GM18517 (cell line): Measurements from ENCODE around the gene ARL15.

Experiments
- ATAC-seq: cut with Tn5 transposase; IDR thresholded peaks from one replicate; pipeline ENCODE4 v1.9.1; 2021; ENCODE audit warnings: mild to moderate bottlenecking, moderate library complexity; ENCODE audit not compliant: unreplicated experiment

Gene ARL15

GRCh38 chr5:53917095-53917494 lies 393.3 kb downstream of the ARL15 start:
- ATAC-seq, result no peak

GRCh38 chr5:53915120-53915519 lies 395.3 kb downstream of the ARL15 start:
- no peak for ATAC-seq

GRCh38 chr5:53913941-53914340 lies 396.4 kb downstream of the ARL15 start:
- no peak for ATAC-seq

GRCh38 chr5:53908757-53909156 lies 401.6 kb downstream of the ARL15 start:
- no peak for ATAC-seq

GRCh38 chr5:53907827-53908226 lies 402.5 kb downstream of the ARL15 start:
- ATAC-seq, result no peak

GRCh38 chr5:53906736-53907135 lies 403.6 kb downstream of the ARL15 start:
- ATAC-seq, result no peak

GRCh38 chr5:53902296-53902907 lies 408.0 kb downstream of the ARL15 start:
- ATAC-seq, result no peak

- no peak for ATAC-seq
Observed at GRCh38 chr5:53900677-53901076, 409.7 kb downstream of the ARL15 start.

- no peak for ATAC-seq
Observed at GRCh38 chr5:53895091-53895683, 415.2 kb downstream of the ARL15 start.

- ATAC-seq, result no peak
Observed at GRCh38 chr5:53893626-53894025, 416.7 kb downstream of the ARL15 start.

- ATAC-seq, result no peak
Observed at GRCh38 chr5:53892224-53892623, 418.1 kb downstream of the ARL15 start.

- no peak for ATAC-seq
Observed at GRCh38 chr5:53891159-53891558, 419.2 kb downstream of the ARL15 start.

GRCh38 chr5:53890490-53890889 lies 419.9 kb downstream of the ARL15 start:
- ATAC-seq, result no peak

GRCh38 chr5:53884844-53885243 lies 425.5 kb downstream of the ARL15 start:
- ATAC-seq, result no peak

GRCh38 chr5:53884417-53884816 lies 426.0 kb downstream of the ARL15 start:
- no peak for ATAC-seq

- no peak for ATAC-seq
Observed at GRCh38 chr5:53882676-53883031, 427.7 kb downstream of the ARL15 start.

- no peak for ATAC-seq
Observed at GRCh38 chr5:53882006-53882675, 428.2 kb downstream of the ARL15 start.

GRCh38 chr5:53879708-53880323 lies 430.6 kb downstream of the ARL15 start:
- no peak for ATAC-seq

- ATAC-seq, result no peak
Observed at GRCh38 chr5:53878015-53878414, 432.4 kb downstream of the ARL15 start.

- ATAC-seq, result no peak
Observed at GRCh38 chr5:53877243-53877642, 433.1 kb downstream of the ARL15 start.

- no peak for ATAC-seq
Observed at GRCh38 chr5:53874409-53874808, 436.0 kb downstream of the ARL15 start.

- ATAC-seq, result no peak
Observed at GRCh38 chr5:53873235-53873634, 437.1 kb downstream of the ARL15 start.
